K562 treated with DMSO at 1 percent for 12 hours (cell line): ENCODE data around the gene SCOC. TPM values are rescaled to one million over a fixed set of nuclear protein-coding genes. Genes with fewer than 3 reads are reported as not detected.

Experiments
- total RNA-seq: library from RNA; unstranded; fragments of 300-600 nt; gene quantifications from 2 replicates; pipeline ENCODE4 v1.2.3, GENCODE V29; 2022; ENCODE audit not compliant: insufficient read depth

The SCOC gene
- total RNA-seq, result 17.0 and 33.6 TPM in 2 replicates

DNA sequence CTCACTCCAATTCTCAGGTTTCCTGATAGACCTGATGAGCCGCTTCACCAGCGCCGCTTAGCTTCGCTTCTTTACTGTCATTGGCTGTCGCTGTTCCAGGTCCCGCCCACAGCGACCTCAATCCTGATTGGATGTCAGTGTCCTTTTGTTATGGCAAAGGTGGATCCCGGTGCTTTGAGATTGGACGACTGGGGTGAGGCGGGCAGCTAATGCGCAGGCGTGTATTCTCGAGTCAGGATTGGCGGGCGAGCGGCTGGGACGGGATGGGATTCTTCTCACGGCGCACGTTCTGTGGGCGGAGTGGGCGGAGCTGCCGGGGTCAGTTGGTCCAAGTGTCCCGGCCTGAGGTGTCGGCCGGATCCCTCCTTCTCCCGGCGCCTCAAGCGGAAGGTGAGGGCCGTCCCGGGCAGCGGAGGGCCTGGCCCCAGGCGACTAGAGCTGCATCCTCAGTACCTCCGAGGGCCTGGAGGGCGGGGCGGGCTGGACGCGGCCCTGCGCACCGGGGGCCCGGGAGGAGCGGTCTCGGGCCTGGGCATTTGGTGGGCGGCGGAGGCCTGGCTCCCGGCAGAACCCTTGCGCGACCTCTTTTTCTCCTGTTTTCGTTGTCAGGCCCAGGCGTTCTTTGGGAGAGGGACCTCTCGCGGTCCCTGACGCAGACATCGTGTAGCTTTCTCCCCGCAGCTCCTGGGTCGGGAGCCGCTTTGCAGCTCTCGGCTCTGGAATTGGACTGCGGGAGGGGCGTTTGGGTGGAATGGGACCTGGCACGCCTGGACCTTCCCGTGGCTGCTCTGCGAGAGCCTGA, at the start of gene SCOC:
Gene SCOC, plus strand, starts transcription at position 319 of the 802 bp plus-strand sequence. CDS start 5,525 bp downstream, outside the sequence.

GRCh38 chr4:140427106-140427918, 53.9 kb downstream of the SCOC start, which contains the start of gene CLGN:
Gene CLGN, minus strand, starts transcription at chr4:140427648. Its CDS starts 14,570 bp downstream, at chr4:140413078.

Other genes with a start within 250 kb of the SCOC start
- gene MAML3, start 219.5 kb upstream of the SCOC start, total RNA-seq, result 0.14 and 1.1 TPM in 2 replicates
- gene CLGN, start 54.0 kb downstream of the SCOC start, total RNA-seq, result 11.2 and 17.7 TPM in 2 replicates
- gene MGAT4D, start 124.6 kb downstream of the SCOC start, total RNA-seq, result not detected in 2 replicates
- 6.0 and 15.8 TPM in 2 replicates for gene ELMOD2, start 150.5 kb downstream of the SCOC start, total RNA-seq
- gene UCP1, start 195.3 kb downstream of the SCOC start, total RNA-seq, result not detected in 2 replicates